ENCODE results near the gene MAB21L4. TPM values are rescaled to one million over a fixed set of nuclear protein-coding genes. Genes with fewer than 3 reads are reported as not detected.

The MAB21L4 gene
- total and polyA plus RNA-seq, 2 experiments from 2014 or later = not detected

GRCh38 chr2:240921995-240922244 lies 26.0 kb upstream of the MAB21L4 start:
- H3K4me1 Mint-ChIP-seq = 0 out of 3 replicates have a peak, but pooled peaks cover 4% of the 10 kb centered on the region
- no peaks in the 10 kb centered on the region for H3K27me3 ChIP-seq (ENCODE audit: insufficient read depth)
- H3F3A ChIP-seq (replicated peaks; ENCODE audit: low read depth) = no peaks in the 10 kb centered on the region
- H3K79me2 ChIP-seq (replicated peaks; ENCODE audit: insufficient read depth) = no peaks in the 10 kb centered on the region
- no peak overlapping the region for H3K4me3 ChIP-seq
- H3K4me3 Mint-ChIP-seq = no peak overlapping the region
- no peaks in the 10 kb centered on the region for H3K9me2 ChIP-seq (ENCODE audit: insufficient read depth)
- H3K36me3 ChIP-seq (ENCODE audit: insufficient read depth) = no peaks in the 10 kb centered on the region
- H3K27me3 Mint-ChIP-seq (ENCODE audit: insufficient read depth, low read depth, poor library complexity) = peaks cover 5% of the 10 kb centered on the region
- H3K27ac Mint-ChIP-seq = no peak overlapping the region
- DNase-seq (ENCODE audit: low spot score) = no peak
- H4K20me1 ChIP-seq (replicated peaks; ENCODE audit: insufficient read depth) = no peaks in the 10 kb centered on the region
- no peak overlapping the region for H3K4me2 ChIP-seq
- no peaks in the 10 kb centered on the region; the same call in 1 of the 2 replicates for H3K4me1 ChIP-seq (ENCODE audit: insufficient read depth)
- no peaks in the 10 kb centered on the region for H3K36me3 Mint-ChIP-seq (ENCODE audit: low read depth)
- no peak overlapping the region for H2AFZ ChIP-seq
- H3K9me3 Mint-ChIP-seq = no peaks in the 10 kb centered on the region
- ATAC-seq = no peak
- TF ChIP-seq JUNB (IDR thresholded peaks at IDR 0.05; ENCODE audit: unreplicated experiment) (no peak), ZNF331 (CRISPR knock-in tag; IDR thresholded peaks at IDR 0.05; ENCODE audit: low read depth) (no peak), EZH2phosphoT487 (IDR thresholded peaks at IDR 0.05; ENCODE audit: unreplicated experiment) (no peak), CREB1 (CRISPR knock-in tag; IDR thresholded peaks at IDR 0.05; ENCODE audit: low read depth) (no peak), POLR2AphosphoS5 (IDR thresholded peaks at IDR 0.05; ENCODE audit: low read depth) (no peak), ZNF114 (CRISPR knock-in tag; IDR thresholded peaks at IDR 0.05) (no peak), NANOG (IDR thresholded peaks at IDR 0.05; ENCODE audit: borderline replicate concordance) (no peak), ETS1 (IDR thresholded peaks at IDR 0.05) (no peak), EZH2 (IDR thresholded peaks at IDR 0.05; ENCODE audit: low read depth, unreplicated experiment) (no peak), STAT1 (IDR thresholded peaks at IDR 0.05; ENCODE audit: unreplicated experiment) (no peak), CTCF (conservative IDR thresholded peaks at IDR 0.05; ENCODE audit: low read depth in 2 of 2) (no peak)
- TF ChIP-seq, protein P1, sequence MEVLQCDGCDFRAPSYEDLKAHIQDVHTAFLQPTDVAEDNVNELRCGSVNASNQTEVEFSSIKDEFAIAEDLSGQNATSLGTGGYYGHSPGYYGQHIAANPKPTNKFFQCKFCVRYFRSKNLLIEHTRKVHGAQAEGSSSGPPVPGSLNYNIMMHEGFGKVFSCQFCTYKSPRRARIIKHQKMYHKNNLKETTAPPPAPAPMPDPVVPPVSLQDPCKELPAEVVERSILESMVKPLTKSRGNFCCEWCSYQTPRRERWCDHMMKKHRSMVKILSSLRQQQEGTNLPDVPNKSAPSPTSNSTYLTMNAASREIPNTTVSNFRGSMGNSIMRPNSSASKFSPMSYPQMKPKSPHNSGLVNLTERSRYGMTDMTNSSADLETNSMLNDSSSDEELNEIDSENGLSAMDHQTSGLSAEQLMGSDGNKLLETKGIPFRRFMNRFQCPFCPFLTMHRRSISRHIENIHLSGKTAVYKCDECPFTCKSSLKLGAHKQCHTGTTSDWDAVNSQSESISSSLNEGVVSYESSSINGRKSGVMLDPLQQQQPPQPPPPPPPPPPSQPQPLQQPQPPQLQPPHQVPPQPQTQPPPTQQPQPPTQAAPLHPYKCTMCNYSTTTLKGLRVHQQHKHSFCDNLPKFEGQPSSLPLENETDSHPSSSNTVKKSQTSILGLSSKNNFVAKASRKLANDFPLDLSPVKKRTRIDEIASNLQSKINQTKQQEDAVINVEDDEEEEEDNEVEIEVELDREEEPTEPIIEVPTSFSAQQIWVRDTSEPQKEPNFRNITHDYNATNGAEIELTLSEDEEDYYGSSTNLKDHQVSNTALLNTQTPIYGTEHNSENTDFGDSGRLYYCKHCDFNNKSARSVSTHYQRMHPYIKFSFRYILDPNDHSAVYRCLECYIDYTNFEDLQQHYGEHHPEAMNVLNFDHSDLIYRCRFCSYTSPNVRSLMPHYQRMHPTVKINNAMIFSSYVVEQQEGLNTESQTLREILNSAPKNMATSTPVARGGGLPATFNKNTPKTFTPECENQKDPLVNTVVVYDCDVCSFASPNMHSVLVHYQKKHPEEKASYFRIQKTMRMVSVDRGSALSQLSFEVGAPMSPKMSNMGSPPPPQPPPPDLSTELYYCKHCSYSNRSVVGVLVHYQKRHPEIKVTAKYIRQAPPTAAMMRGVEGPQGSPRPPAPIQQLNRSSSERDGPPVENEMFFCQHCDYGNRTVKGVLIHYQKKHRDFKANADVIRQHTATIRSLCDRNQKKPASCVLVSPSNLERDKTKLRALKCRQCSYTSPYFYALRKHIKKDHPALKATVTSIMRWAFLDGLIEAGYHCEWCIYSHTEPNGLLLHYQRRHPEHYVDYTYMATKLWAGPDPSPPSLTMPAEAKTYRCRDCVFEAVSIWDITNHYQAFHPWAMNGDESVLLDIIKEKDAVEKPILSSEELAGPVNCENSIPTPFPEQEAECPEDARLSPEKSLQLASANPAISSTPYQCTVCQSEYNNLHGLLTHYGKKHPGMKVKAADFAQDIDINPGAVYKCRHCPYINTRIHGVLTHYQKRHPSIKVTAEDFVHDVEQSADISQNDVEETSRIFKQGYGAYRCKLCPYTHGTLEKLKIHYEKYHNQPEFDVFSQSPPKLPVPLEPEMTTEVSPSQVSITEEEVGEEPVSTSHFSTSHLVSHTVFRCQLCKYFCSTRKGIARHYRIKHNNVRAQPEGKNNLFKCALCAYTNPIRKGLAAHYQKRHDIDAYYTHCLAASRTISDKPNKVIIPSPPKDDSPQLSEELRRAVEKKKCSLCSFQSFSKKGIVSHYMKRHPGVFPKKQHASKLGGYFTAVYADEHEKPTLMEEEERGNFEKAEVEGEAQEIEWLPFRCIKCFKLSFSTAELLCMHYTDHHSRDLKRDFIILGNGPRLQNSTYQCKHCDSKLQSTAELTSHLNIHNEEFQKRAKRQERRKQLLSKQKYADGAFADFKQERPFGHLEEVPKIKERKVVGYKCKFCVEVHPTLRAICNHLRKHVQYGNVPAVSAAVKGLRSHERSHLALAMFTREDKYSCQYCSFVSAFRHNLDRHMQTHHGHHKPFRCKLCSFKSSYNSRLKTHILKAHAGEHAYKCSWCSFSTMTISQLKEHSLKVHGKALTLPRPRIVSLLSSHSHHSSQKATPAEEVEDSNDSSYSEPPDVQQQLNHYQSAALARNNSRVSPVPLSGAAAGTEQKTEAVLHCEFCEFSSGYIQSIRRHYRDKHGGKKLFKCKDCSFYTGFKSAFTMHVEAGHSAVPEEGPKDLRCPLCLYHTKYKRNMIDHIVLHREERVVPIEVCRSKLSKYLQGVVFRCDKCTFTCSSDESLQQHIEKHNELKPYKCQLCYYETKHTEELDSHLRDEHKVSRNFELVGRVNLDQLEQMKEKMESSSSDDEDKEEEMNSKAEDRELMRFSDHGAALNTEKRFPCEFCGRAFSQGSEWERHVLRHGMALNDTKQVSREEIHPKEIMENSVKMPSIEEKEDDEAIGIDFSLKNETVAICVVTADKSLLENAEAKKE (CRISPR knock-in tag; IDR thresholded peaks at IDR 0.05) = no peak
- TF ChIP-seq, protein P2, sequence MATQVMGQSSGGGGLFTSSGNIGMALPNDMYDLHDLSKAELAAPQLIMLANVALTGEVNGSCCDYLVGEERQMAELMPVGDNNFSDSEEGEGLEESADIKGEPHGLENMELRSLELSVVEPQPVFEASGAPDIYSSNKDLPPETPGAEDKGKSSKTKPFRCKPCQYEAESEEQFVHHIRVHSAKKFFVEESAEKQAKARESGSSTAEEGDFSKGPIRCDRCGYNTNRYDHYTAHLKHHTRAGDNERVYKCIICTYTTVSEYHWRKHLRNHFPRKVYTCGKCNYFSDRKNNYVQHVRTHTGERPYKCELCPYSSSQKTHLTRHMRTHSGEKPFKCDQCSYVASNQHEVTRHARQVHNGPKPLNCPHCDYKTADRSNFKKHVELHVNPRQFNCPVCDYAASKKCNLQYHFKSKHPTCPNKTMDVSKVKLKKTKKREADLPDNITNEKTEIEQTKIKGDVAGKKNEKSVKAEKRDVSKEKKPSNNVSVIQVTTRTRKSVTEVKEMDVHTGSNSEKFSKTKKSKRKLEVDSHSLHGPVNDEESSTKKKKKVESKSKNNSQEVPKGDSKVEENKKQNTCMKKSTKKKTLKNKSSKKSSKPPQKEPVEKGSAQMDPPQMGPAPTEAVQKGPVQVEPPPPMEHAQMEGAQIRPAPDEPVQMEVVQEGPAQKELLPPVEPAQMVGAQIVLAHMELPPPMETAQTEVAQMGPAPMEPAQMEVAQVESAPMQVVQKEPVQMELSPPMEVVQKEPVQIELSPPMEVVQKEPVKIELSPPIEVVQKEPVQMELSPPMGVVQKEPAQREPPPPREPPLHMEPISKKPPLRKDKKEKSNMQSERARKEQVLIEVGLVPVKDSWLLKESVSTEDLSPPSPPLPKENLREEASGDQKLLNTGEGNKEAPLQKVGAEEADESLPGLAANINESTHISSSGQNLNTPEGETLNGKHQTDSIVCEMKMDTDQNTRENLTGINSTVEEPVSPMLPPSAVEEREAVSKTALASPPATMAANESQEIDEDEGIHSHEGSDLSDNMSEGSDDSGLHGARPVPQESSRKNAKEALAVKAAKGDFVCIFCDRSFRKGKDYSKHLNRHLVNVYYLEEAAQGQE (IDR thresholded peaks at IDR 0.05; ENCODE audit: unreplicated experiment) = no peak
- H3K27ac ChIP-seq (ENCODE audit: low read depth) = no peak overlapping the region

Data from GM23338 (cell line).